ENCODE results near the gene RLN1.

DNA sequence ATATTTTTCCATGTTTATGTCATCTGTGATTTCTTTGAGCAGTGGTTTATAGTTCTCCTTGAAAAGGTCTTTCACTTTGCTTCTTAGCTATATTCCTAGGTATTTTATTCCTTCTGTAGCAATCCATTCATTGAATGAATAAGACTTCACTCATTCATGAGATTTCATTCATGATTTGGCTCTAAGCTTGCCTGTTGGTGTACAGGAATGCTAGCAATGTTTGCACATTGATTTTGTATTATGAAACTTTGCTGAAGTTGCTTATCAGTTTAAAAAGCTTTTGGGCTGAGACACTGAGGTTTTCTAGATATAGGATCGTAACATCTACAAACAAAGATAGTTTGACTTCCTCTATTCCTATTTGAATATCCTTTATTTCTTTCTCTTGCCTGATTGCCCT is 51.1 kb downstream of the RLN1 start:
- TF ChIP-seq, protein P1, sequence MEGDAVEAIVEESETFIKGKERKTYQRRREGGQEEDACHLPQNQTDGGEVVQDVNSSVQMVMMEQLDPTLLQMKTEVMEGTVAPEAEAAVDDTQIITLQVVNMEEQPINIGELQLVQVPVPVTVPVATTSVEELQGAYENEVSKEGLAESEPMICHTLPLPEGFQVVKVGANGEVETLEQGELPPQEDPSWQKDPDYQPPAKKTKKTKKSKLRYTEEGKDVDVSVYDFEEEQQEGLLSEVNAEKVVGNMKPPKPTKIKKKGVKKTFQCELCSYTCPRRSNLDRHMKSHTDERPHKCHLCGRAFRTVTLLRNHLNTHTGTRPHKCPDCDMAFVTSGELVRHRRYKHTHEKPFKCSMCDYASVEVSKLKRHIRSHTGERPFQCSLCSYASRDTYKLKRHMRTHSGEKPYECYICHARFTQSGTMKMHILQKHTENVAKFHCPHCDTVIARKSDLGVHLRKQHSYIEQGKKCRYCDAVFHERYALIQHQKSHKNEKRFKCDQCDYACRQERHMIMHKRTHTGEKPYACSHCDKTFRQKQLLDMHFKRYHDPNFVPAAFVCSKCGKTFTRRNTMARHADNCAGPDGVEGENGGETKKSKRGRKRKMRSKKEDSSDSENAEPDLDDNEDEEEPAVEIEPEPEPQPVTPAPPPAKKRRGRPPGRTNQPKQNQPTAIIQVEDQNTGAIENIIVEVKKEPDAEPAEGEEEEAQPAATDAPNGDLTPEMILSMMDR (IDR thresholded peaks at IDR 0.05 in 8 of 11, conservative IDR thresholded peaks at IDR 0.05 in 3 of 11), result no peak
- TF ChIP-seq POLR2AphosphoS5 (IDR thresholded peaks at IDR 0.05) (no peak), POLR2A (IDR thresholded peaks at IDR 0.05) (no peak)

All from spleen (tissue), 7 donors.